Neural cell (in vitro differentiated cells): ENCODE measurements around the gene EDA2R. TPM values are rescaled to one million over a fixed set of nuclear protein-coding genes. Genes with fewer than 3 reads are reported as not detected.

Source experiments
- H2AFZ ChIP-seq: fragments of 200-600, 300-800 bp; sonication (generic), shearing (Covaris generic); 2 replicates; pipeline ENCODE4 v1.6.0; 2014; ENCODE audit warnings: low read depth, mild to moderate bottlenecking, antibody characterized with exemption, low read length, moderate library complexity
- H3F3A ChIP-seq: fragments of 200-600 bp; shearing (Covaris generic); 2 replicates; pipeline ENCODE4 v1.6.1; 2016; ENCODE audit warnings: mild to moderate bottlenecking, moderate library complexity, mixed read lengths, antibody characterized with exemption, low read length; ENCODE audit not compliant: insufficient read depth, poor library complexity, severe bottlenecking
- H3K27ac ChIP-seq: fragments of 200-600, 300-800 bp; sonication (generic), shearing (Covaris generic); 2 replicates; pipeline ENCODE4 v1.5.1; 2014; ENCODE audit warnings: mild to moderate bottlenecking, low read length, moderate library complexity
- H3K27me3 ChIP-seq: fragments of 300-800, 200-600 bp; sonication (generic), shearing (Covaris generic); 2 replicates; pipeline ENCODE4 v1.6.0; 2014; ENCODE audit warnings: mild to moderate bottlenecking, low read depth, low read length, moderate library complexity; ENCODE audit not compliant: insufficient read depth
- H3K36me3 ChIP-seq: fragments of 300-800, 200-600 bp; sonication (generic), shearing (Covaris generic); 2 replicates; pipeline ENCODE4 v1.5.1; 2014; ENCODE audit warnings: mild to moderate bottlenecking, antibody characterized with exemption, low read length, moderate library complexity; ENCODE audit not compliant: insufficient read depth
- H3K4me2 ChIP-seq: fragments of 300-800, 200-600 bp; sonication (generic), shearing (Covaris generic); 2 replicates; pipeline ENCODE4 v1.6.0; 2014; ENCODE audit warnings: mild to moderate bottlenecking, low read length
- H3K4me3 ChIP-seq: fragments of 300-800, 200-600 bp; sonication (generic), shearing (Covaris generic); 2 replicates; pipeline ENCODE4 v1.5.1; 2014; ENCODE audit warnings: mild to moderate bottlenecking, low read length, moderate library complexity
- H3K79me2 ChIP-seq: fragments of 200-600 bp; shearing (Covaris generic); replicated peaks from 2 replicates; pipeline ENCODE4 v1.6.0; 2014; ENCODE audit warnings: mild to moderate bottlenecking, low read length, moderate library complexity; ENCODE audit not compliant: insufficient read depth
- H3K9ac ChIP-seq: fragments of 300-800, 200-600 bp; sonication (generic), shearing (Covaris generic); 2 replicates; pipeline ENCODE4 v1.6.1; 2016; ENCODE audit warnings: mild to moderate bottlenecking, low read length, mixed read lengths
- H3K9me2 ChIP-seq: fragments of 200-600 bp; shearing (Covaris generic); 2 replicates; pipeline ENCODE4 v1.6.1; 2016; ENCODE audit warnings: mild to moderate bottlenecking, low read length, mixed read lengths; ENCODE audit not compliant: insufficient read depth
- H3K9me3 ChIP-seq: fragments of 200-600, 300-800 bp; sonication (generic), shearing (Covaris generic); 2 replicates; pipeline ENCODE4 v1.6.1; 2016; ENCODE audit warnings: mild to moderate bottlenecking, mixed run types, low read length, moderate library complexity, mixed read lengths
- H4K20me1 ChIP-seq: fragments of 200-600 bp; shearing (Covaris generic); 2 replicates; pipeline ENCODE4 v1.6.1; 2016; ENCODE audit warnings: mild to moderate bottlenecking, mixed run types; ENCODE audit not compliant: insufficient read depth
- CTCF ChIP-seq: fragments of 450-650 bp; IDR thresholded peaks from 2 replicates; pipeline ENCODE4 v1.5.1; 2014; ENCODE audit warnings: antibody characterized with exemption, mild to moderate bottlenecking, moderate library complexity; ENCODE audit not compliant: poor library complexity, severe bottlenecking
- EP300 ChIP-seq: fragments of 450-650 bp; conservative IDR thresholded peaks from 2 replicates; pipeline ENCODE4 v1.6.1; 2014; ENCODE audit warnings: antibody characterized with exemption, mild to moderate bottlenecking, moderate library complexity; ENCODE audit not compliant: poor library complexity, severe bottlenecking
- EZH2 ChIP-seq: fragments of 200-600, 300-800 bp; shearing (Covaris generic), sonication (generic); IDR thresholded peaks from 2 replicates; pipeline ENCODE4 v1.6.1; 2014; ENCODE audit warnings: antibody characterized with exemption, low read length, borderline replicate concordance, mild to moderate bottlenecking; ENCODE audit not compliant: insufficient read depth, poor library complexity, severe bottlenecking
- MXI1 ChIP-seq: fragments of 450-650 bp; conservative IDR thresholded peaks from 2 replicates; pipeline ENCODE4 v1.6.1; 2014; ENCODE audit warnings: antibody characterized with exemption, mild to moderate bottlenecking; ENCODE audit not compliant: poor library complexity, severe bottlenecking
- POLR2AphosphoS5 ChIP-seq: IDR thresholded peaks from 2 replicates; pipeline ENCODE4 v1.6.1; 2012
- RAD21 ChIP-seq: fragments of 450-650 bp; conservative IDR thresholded peaks from 2 replicates; pipeline ENCODE4 v1.6.1; 2014; ENCODE audit warnings: antibody characterized with exemption, mild to moderate bottlenecking, moderate library complexity
- REST ChIP-seq: IDR thresholded peaks from 2 replicates; pipeline ENCODE4 v1.6.1; 2012; ENCODE audit warnings: borderline replicate concordance
- SMC3 ChIP-seq: fragments of 450-650 bp; conservative IDR thresholded peaks from 2 replicates; pipeline ENCODE4 v1.6.1; 2014; ENCODE audit warnings: antibody characterized with exemption, mild to moderate bottlenecking, moderate library complexity; ENCODE audit not compliant: poor library complexity
- TAF1 ChIP-seq: IDR thresholded peaks from 2 replicates; pipeline ENCODE4 v1.6.1; 2012; ENCODE audit warnings: low read depth
- polyA plus RNA-seq: library from polyadenylated mRNA; depleted of rRNA; stranded (reverse); fragments of >200 nt; gene quantifications from 2 replicates; pipeline ENCODE4 v1.2.3, GENCODE V29; 2014

Gene EDA2R
- polyA plus RNA-seq, 1 donor from 2014 or later: 4.9 TPM

GRCh38 chrX:66625525-66625924 is 13.4 kb downstream of the EDA2R start:
- Histone ChIP-seq H2AFZ (no peak overlapping the region), H3K4me3 (no peak overlapping the region), H3K9me3 (no peaks in the 10 kb centered on the region), H3K4me2 (no peak overlapping the region), H3K27me3 (no peaks in the 10 kb centered on the region), H3K27ac (no peak overlapping the region), H3K9ac (no peak overlapping the region), H4K20me1 (no peaks in the 10 kb centered on the region), H3K79me2 (no peaks in the 10 kb centered on the region), H3F3A (no peaks in the 10 kb centered on the region), H3K9me2 (no peaks in the 10 kb centered on the region), H3K36me3 (no peaks in the 10 kb centered on the region)
- TF ChIP-seq CTCF (no peak), MXI1 (no peak), EP300 (no peak), POLR2AphosphoS5 (no peak), RAD21 (no peak), REST (no peak), SMC3 (no peak), TAF1 (no peak), EZH2 (no peak)

GRCh38 chrX:66622209-66622608 is 16.7 kb downstream of the EDA2R start:
- Histone ChIP-seq H3K9me2 (no peaks in the 10 kb centered on the region), H3K27me3 (no peaks in the 10 kb centered on the region), H3K27ac (no peak overlapping the region), H3K4me3 (no peak overlapping the region), H3K36me3 (no peaks in the 10 kb centered on the region), H3K4me2 (no peak overlapping the region), H3K9ac (no peak overlapping the region), H3K9me3 (no peaks in the 10 kb centered on the region), H3F3A (no peaks in the 10 kb centered on the region), H2AFZ (no peak overlapping the region), H4K20me1 (no peaks in the 10 kb centered on the region), H3K79me2 (no peaks in the 10 kb centered on the region)
- TF ChIP-seq POLR2AphosphoS5 (no peak), REST (no peak), SMC3 (no peak), EP300 (no peak), RAD21 (no peak), TAF1 (no peak), EZH2 (no peak), MXI1 (no peak), CTCF (no peak)
